ENCODE data around the gene SCYGR5. TPM values are rescaled to one million over a fixed set of nuclear protein-coding genes. Genes with fewer than 3 reads are reported as not detected.

The SCYGR5 gene
- total and polyA plus RNA-seq, 2 donors (not counting 1 experiment from before 2014, with no cell fraction given): not detected

DNA sequence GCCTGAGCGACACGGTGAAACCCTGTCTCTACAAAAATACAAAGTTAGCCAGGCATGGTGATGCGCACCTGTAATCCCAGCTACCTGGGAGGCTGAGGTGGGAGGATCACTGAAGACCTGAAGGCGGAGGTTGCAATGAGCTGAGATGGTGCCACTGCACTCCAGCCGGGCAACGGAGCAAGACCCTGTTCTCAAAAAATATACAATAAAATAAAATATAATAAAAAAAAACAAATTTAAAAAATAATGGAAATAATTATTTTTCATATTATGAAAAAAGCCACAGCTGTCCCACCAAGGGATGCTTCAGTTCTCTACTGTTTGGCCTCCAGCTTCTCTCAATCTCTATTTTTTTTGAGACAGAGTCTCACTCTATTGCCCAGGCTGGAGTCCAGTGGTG lies 40.8 kb downstream of the SCYGR5 start:
- Histone ChIP-seq H3K27ac (ENCODE audit: insufficient read depth, low read length) (no peak overlapping the region), H3K9me3 (ENCODE audit: control insufficient read depth, insufficient read depth, low read depth, low read length) (no peaks in the 10 kb centered on the region), H3K4me3 (replicated peaks in 1 of 4; ENCODE audit: control extremely low read depth in 1 of 4, insufficient read depth in 1 of 4, low read depth in 3 of 4, low read length in 4 of 4) (no peak overlapping the region), H3K4me2 (ENCODE audit: extremely low read depth, insufficient read depth, low read length) (no peak overlapping the region), H3K4me1 (ENCODE audit: control insufficient read depth, extremely low read depth, insufficient read depth, low read length) (no peaks in the 10 kb centered on the region), H3K79me2 (ENCODE audit: control insufficient read depth, insufficient read depth, low read length) (no peaks in the 10 kb centered on the region), H3K36me3 (ENCODE audit: control insufficient read depth, insufficient read depth, low read length) (no peaks in the 10 kb centered on the region), H3K9ac (ENCODE audit: insufficient read depth, low read length) (no peak overlapping the region), H4K20me1 (ENCODE audit: control insufficient read depth, extremely low read depth, insufficient read depth, low read length) (no peaks in the 10 kb centered on the region), H3K27me3 (ENCODE audit: control insufficient read depth, insufficient read depth, low read length) (no peaks in the 10 kb centered on the region), H2AFZ (ENCODE audit: low read length) (no peak overlapping the region)
- TF ChIP-seq CTCF (conservative IDR thresholded peaks at IDR 0.05 in 1 of 2, IDR thresholded peaks at IDR 0.05 in 1 of 2; ENCODE audit: low read depth in 1 of 2, low read length in 2 of 2) (no peak), EZH2 (IDR thresholded peaks at IDR 0.05; ENCODE audit: low read length, missing control alignments) (no peak)
- no peak for DNase-seq (ENCODE audit: low read depth in 2 of 2)

DNA sequence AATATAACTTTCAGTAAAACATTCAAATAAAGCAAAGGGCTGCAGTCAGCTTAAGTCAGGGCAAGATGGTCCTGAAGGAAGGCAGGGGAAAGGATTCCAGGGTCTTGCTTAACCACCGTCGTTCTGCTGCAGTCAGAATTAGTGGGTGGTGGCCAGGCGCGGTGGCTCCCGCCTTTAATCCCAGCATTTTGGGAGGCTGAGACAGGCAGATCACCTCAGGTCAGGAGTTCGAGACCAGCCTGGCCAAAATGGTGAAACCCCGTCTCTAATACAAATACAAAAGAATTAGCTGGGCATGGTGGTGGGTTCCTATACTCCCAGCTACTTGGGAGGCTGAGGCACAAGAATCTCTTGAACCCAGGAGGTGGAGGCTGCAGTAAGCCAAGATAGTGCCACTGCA lies 44.4 kb downstream of the SCYGR5 start:
- Histone ChIP-seq H3K4me2 (ENCODE audit: extremely low read depth, insufficient read depth, low read length) (no peak overlapping the region), H3K9ac (ENCODE audit: insufficient read depth, low read length) (no peak overlapping the region), H3K36me3 (ENCODE audit: control insufficient read depth, insufficient read depth, low read length) (no peaks in the 10 kb centered on the region), H3K4me3 (replicated peaks in 1 of 4; ENCODE audit: control extremely low read depth in 1 of 4, insufficient read depth in 1 of 4, low read depth in 3 of 4, low read length in 4 of 4) (no peak overlapping the region), H3K27ac (ENCODE audit: insufficient read depth, low read length) (no peak overlapping the region), H3K9me3 (ENCODE audit: control insufficient read depth, insufficient read depth, low read depth, low read length) (no peaks in the 10 kb centered on the region), H4K20me1 (ENCODE audit: control insufficient read depth, extremely low read depth, insufficient read depth, low read length) (no peaks in the 10 kb centered on the region), H3K79me2 (ENCODE audit: control insufficient read depth, insufficient read depth, low read length) (no peaks in the 10 kb centered on the region), H2AFZ (ENCODE audit: low read length) (no peak overlapping the region), H3K27me3 (ENCODE audit: control insufficient read depth, insufficient read depth, low read length) (no peaks in the 10 kb centered on the region), H3K4me1 (ENCODE audit: control insufficient read depth, extremely low read depth, insufficient read depth, low read length) (no peaks in the 10 kb centered on the region)
- no peak for DNase-seq (ENCODE audit: low read depth in 2 of 2)
- no peak for TF ChIP-seq EZH2 (IDR thresholded peaks at IDR 0.05; ENCODE audit: low read length, missing control alignments)
- no peak for TF ChIP-seq CTCF (conservative IDR thresholded peaks at IDR 0.05 in 1 of 2, IDR thresholded peaks at IDR 0.05 in 1 of 2; ENCODE audit: low read depth in 1 of 2, low read length in 2 of 2)

DNA sequence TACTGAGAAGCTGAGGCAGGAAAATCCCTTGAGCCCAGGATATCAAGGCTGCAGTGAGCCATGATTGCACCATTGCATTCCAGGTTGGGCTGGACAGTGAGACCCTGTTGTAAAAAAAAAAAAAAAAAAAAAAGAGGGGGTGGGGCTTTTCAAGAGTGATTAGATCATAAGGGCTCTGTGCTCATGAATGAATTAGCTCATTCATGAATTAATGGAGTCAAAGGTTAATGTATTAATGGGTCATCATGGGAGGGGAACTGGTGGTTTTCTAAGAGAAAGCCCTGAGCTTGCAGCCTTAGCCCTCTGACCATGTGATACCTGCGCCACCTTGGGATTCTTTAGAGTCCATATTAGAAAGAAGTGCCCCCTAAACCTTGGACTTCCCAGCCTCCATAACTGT lies 46.7 kb downstream of the SCYGR5 start:
- H3K4me2 ChIP-seq (ENCODE audit: extremely low read depth, insufficient read depth, low read length): no peak overlapping the region
- no peak overlapping the region for H3K9ac ChIP-seq (ENCODE audit: insufficient read depth, low read length)
- no peaks in the 10 kb centered on the region for H3K4me1 ChIP-seq (ENCODE audit: control insufficient read depth, extremely low read depth, insufficient read depth, low read length)
- no peaks in the 10 kb centered on the region for H3K79me2 ChIP-seq (ENCODE audit: control insufficient read depth, insufficient read depth, low read length)
- no peaks in the 10 kb centered on the region for H3K27me3 ChIP-seq (ENCODE audit: control insufficient read depth, insufficient read depth, low read length)
- H3K9me3 ChIP-seq (ENCODE audit: control insufficient read depth, insufficient read depth, low read depth, low read length): no peaks in the 10 kb centered on the region
- H3K27ac ChIP-seq (ENCODE audit: insufficient read depth, low read length): no peak overlapping the region
- TF ChIP-seq EZH2 (IDR thresholded peaks at IDR 0.05; ENCODE audit: low read length, missing control alignments): no peak
- no peak for TF ChIP-seq CTCF (conservative IDR thresholded peaks at IDR 0.05 in 1 of 2, IDR thresholded peaks at IDR 0.05 in 1 of 2; ENCODE audit: low read depth in 1 of 2, low read length in 2 of 2)
- H3K4me3 ChIP-seq (replicated peaks in 1 of 4; ENCODE audit: control extremely low read depth in 1 of 4, insufficient read depth in 1 of 4, low read depth in 3 of 4, low read length in 4 of 4): no peak overlapping the region
- H4K20me1 ChIP-seq (ENCODE audit: control insufficient read depth, extremely low read depth, insufficient read depth, low read length): no peaks in the 10 kb centered on the region
- H3K36me3 ChIP-seq (ENCODE audit: control insufficient read depth, insufficient read depth, low read length): no peaks in the 10 kb centered on the region
- H2AFZ ChIP-seq (ENCODE audit: low read length): no peak overlapping the region
- DNase-seq (ENCODE audit: low read depth in 2 of 2): no peak

Measured in fibroblast of lung (primary cell).